ENCODE results near the gene IL5RA. TPM values are rescaled to one million over a fixed set of nuclear protein-coding genes. Genes with fewer than 3 reads are reported as not detected.

Gene IL5RA
- total RNA-seq, 1 experiment from 2014 or later, result not detected

DNA sequence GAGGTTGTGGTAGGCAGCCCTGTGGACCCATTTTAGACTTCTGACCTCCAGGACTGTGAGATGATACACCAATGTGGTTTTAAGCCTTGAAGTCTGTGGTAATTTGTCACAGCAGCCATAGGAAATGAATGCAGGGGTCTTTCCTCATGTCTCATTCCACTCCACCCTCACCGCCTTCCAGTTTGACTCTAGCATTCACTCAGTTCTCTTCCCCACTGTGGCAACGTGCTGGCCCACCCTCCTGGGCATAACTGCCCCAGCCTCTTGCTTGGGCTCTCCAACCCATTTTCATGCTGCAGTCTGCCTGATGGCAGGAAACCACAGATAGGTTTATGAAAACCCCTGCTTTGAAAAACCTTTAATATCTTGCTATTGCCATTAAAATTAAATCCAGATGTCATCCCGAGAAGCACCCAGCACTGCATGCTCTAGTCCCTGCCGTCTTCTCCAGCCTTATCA is 9.2 kb upstream of the IL5RA start (continued):
- TF ChIP-seq, protein P1, sequence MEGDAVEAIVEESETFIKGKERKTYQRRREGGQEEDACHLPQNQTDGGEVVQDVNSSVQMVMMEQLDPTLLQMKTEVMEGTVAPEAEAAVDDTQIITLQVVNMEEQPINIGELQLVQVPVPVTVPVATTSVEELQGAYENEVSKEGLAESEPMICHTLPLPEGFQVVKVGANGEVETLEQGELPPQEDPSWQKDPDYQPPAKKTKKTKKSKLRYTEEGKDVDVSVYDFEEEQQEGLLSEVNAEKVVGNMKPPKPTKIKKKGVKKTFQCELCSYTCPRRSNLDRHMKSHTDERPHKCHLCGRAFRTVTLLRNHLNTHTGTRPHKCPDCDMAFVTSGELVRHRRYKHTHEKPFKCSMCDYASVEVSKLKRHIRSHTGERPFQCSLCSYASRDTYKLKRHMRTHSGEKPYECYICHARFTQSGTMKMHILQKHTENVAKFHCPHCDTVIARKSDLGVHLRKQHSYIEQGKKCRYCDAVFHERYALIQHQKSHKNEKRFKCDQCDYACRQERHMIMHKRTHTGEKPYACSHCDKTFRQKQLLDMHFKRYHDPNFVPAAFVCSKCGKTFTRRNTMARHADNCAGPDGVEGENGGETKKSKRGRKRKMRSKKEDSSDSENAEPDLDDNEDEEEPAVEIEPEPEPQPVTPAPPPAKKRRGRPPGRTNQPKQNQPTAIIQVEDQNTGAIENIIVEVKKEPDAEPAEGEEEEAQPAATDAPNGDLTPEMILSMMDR (IDR thresholded peaks at IDR 0.05 in 2 of 3, conservative IDR thresholded peaks at IDR 0.05 in 1 of 3; ENCODE audit: borderline replicate concordance in 1 of 3, insufficient read depth in 1 of 3, low read depth in 2 of 3, low read length in 2 of 3), result no peak
- no peak for TF ChIP-seq EZH2 (IDR thresholded peaks at IDR 0.05)
- TF ChIP-seq ELF1 (IDR thresholded peaks at IDR 0.05; ENCODE audit: borderline replicate concordance, low read depth), result no peak
- TF ChIP-seq, protein P2, sequence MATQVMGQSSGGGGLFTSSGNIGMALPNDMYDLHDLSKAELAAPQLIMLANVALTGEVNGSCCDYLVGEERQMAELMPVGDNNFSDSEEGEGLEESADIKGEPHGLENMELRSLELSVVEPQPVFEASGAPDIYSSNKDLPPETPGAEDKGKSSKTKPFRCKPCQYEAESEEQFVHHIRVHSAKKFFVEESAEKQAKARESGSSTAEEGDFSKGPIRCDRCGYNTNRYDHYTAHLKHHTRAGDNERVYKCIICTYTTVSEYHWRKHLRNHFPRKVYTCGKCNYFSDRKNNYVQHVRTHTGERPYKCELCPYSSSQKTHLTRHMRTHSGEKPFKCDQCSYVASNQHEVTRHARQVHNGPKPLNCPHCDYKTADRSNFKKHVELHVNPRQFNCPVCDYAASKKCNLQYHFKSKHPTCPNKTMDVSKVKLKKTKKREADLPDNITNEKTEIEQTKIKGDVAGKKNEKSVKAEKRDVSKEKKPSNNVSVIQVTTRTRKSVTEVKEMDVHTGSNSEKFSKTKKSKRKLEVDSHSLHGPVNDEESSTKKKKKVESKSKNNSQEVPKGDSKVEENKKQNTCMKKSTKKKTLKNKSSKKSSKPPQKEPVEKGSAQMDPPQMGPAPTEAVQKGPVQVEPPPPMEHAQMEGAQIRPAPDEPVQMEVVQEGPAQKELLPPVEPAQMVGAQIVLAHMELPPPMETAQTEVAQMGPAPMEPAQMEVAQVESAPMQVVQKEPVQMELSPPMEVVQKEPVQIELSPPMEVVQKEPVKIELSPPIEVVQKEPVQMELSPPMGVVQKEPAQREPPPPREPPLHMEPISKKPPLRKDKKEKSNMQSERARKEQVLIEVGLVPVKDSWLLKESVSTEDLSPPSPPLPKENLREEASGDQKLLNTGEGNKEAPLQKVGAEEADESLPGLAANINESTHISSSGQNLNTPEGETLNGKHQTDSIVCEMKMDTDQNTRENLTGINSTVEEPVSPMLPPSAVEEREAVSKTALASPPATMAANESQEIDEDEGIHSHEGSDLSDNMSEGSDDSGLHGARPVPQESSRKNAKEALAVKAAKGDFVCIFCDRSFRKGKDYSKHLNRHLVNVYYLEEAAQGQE (IDR thresholded peaks at IDR 0.05; ENCODE audit: low read depth), result no peak
- no peak for TF ChIP-seq POLR2AphosphoS5 (IDR thresholded peaks at IDR 0.05; ENCODE audit: low read depth, low read length)
- no peak for TF ChIP-seq TCF7L2 (IDR thresholded peaks at IDR 0.05; ENCODE audit: borderline replicate concordance, extremely low read depth, insufficient read depth, insufficient read length)
- no peak for TF ChIP-seq ZNF274 (IDR thresholded peaks at IDR 0.05; ENCODE audit: low read depth, low read length)
- TF ChIP-seq FOSL1 (IDR thresholded peaks at IDR 0.05; ENCODE audit: low read depth), result no peak
- no peak for TF ChIP-seq SIN3A (IDR thresholded peaks at IDR 0.05; ENCODE audit: low read depth)

DNA sequence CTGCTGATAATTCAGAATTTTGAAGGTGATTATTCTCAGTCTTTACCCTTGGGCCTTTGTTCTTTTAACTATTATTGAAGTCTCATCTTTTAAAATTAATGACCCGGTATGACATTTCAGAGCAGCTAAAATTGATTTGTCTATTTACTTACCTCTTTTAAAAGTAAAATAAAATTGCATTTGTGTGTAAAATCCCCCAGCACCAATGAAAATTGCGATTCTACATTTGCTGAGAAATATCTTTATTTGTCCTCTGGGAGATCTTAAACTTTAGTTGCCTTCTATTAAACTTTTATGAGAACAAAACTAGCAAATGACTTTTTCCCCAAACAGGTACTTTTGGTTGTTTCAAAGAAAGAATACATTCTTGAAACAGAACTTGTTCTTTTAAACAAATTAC is 7.5 kb upstream of the IL5RA start:
- H2AFZ ChIP-seq (ENCODE audit: low read depth, low read length, poor library complexity, severe bottlenecking), result no peak overlapping the region
- RAD21 ChIA-PET (ENCODE audit: low non-redundant PET in 1 of 2, low total read pairs in 2 of 2, uncharacterized antibody in 2 of 2, unreplicated experiment in 2 of 2), result no interaction called here
- CTCF ChIA-PET, result no interaction called here
- BruUV-seq (replicated peaks), result no TSS peak
- no peaks in the 10 kb centered on the region for H3K9me3 ChIP-seq (ENCODE audit: control insufficient read depth in 1 of 2, insufficient read depth in 1 of 2, low read depth in 1 of 2, low read length in 2 of 2)
- DNase-seq (ENCODE audit: low read depth, low spot score) (no peak), ATAC-seq (no peak)
- H3K27me3 ChIP-seq (ENCODE audit: insufficient read depth, low read length), result peaks cover 24% of the 10 kb centered on the region
- no peaks in the 10 kb centered on the region for H3K79me2 ChIP-seq (ENCODE audit: insufficient read depth, low read length)
- no peaks in the 10 kb centered on the region for H4K20me1 ChIP-seq (ENCODE audit: insufficient read depth)
- intact Hi-C loops (cut with micrococcal nuclease), result no loop called here
- POLR2A ChIA-PET, result no interaction called here
- no peaks in the 10 kb centered on the region for H3K9me2 ChIP-seq (ENCODE audit: insufficient read depth)
- H3K9ac ChIP-seq (ENCODE audit: low read length), result no peak overlapping the region
- H3K4me1 ChIP-seq (ENCODE audit: control insufficient read depth in 1 of 2, insufficient read depth in 2 of 2, low read length in 2 of 2), result no peaks in the 10 kb centered on the region
- H3K36me3 ChIP-seq (ENCODE audit: control insufficient read depth in 1 of 2, insufficient read depth in 2 of 2, low read length in 2 of 2), result no peaks in the 10 kb centered on the region
- H3K4me2 ChIP-seq (ENCODE audit: low read length), result no peak overlapping the region
- H3K4me3 ChIP-seq (replicated peaks in 1 of 2; ENCODE audit: low read depth in 1 of 2, low read length in 2 of 2), result no peak overlapping the region
- no peak overlapping the region for H3K27ac ChIP-seq (ENCODE audit: low read depth, low read length)
- TF ChIP-seq, protein P3, sequence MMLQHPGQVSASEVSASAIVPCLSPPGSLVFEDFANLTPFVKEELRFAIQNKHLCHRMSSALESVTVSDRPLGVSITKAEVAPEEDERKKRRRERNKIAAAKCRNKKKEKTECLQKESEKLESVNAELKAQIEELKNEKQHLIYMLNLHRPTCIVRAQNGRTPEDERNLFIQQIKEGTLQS (IDR thresholded peaks at IDR 0.05), result no peak
- TF ChIP-seq CBX3 (IDR thresholded peaks at IDR 0.05; ENCODE audit: low read depth) (no peak), SIN3A (IDR thresholded peaks at IDR 0.05; ENCODE audit: low read depth) (no peak), FOSL1 (IDR thresholded peaks at IDR 0.05; ENCODE audit: low read depth) (no peak), RAD21 (IDR thresholded peaks at IDR 0.05; ENCODE audit: low read depth) (no peak)
- TF ChIP-seq, protein P2 (IDR thresholded peaks at IDR 0.05; ENCODE audit: low read depth), result no peak
